CD14-positive monocyte (primary cell): ENCODE results near the gene SLC12A9. TPM values are rescaled to one million over a fixed set of nuclear protein-coding genes. Genes with fewer than 3 reads are reported as not detected.

ENCODE experiments used
- DNase-seq, 3 donors: peaks; one replicate each; pipeline ENCODE4 v3.0.0-alpha.2; 2011 to 2022
- H2AFZ ChIP-seq: 2 replicates; pipeline ENCODE4 v1.6.0; 2012; ENCODE audit warnings: mild to moderate bottlenecking, low read depth, low read length, inconsistent platforms; ENCODE audit not compliant: insufficient read depth, poor library complexity, severe bottlenecking
- H3K27ac ChIP-seq, 2 donors: 1 replicate in 1 of 2; 2 replicates in 1 of 2; pipeline ENCODE4 v1.5.1; 2012 to 2013; ENCODE audit warnings: low read length in 2 of 2, control low read depth in 1 of 2, inconsistent platforms in 1 of 2, low read depth in 1 of 2, mild to moderate bottlenecking in 1 of 2
- H3K27me3 ChIP-seq, 2 donors: one replicate each; pipeline versions ENCODE4 v1.6.0 to v1.6.1; 2011 to 2013; ENCODE audit warnings: low read length in 2 of 2; ENCODE audit not compliant: control insufficient read depth in 2 of 2, insufficient read depth in 2 of 2
- H3K36me3 ChIP-seq, 2 donors: replicated peaks in 1 of 2; 1 replicate in 1 of 2; 2 replicates in 1 of 2; pipeline versions ENCODE4 v1.5.1 to v1.6.1; 2012 to 2013; ENCODE audit warnings: low read length in 2 of 2, control low read depth in 1 of 2, inconsistent platforms in 1 of 2, mild to moderate bottlenecking in 1 of 2; ENCODE audit not compliant: insufficient read depth in 2 of 2, control insufficient read depth in 1 of 2
- H3K4me1 ChIP-seq, 2 donors: 1 replicate in 1 of 2; 2 replicates in 1 of 2; pipeline versions ENCODE4 v1.5.1 to v1.6.1; 2012 to 2013; ENCODE audit warnings: low read length in 2 of 2, control low read depth in 1 of 2, inconsistent platforms in 1 of 2, mild to moderate bottlenecking in 1 of 2, moderate library complexity in 1 of 2; ENCODE audit not compliant: insufficient read depth in 2 of 2, control insufficient read depth in 1 of 2
- H3K4me2 ChIP-seq: replicated peaks from 2 replicates; pipeline ENCODE3; 2012; ENCODE audit warnings: low read length, moderate library complexity, mild to moderate bottlenecking; ENCODE audit not compliant: poor library complexity, severe bottlenecking; ENCODE audit errors: extremely low read depth
- H3K4me3 ChIP-seq, 3 experiments: fragments of 200-600 bp in 1 of 3; sonication (generic) in 1 of 3; replicated peaks in 1 of 3; 1 replicate in 2 of 3; 2 replicates in 1 of 3; pipeline ENCODE4 v1.5.1; 2011 to 2013; ENCODE audit warnings: low read length in 3 of 3, mild to moderate bottlenecking in 3 of 3, control low read depth in 2 of 3, low read depth in 2 of 3, inconsistent platforms in 1 of 3, moderate library complexity in 1 of 3
- H3K79me2 ChIP-seq: 2 replicates; pipeline ENCODE4 v1.6.0; 2012; ENCODE audit warnings: mild to moderate bottlenecking, control low read depth, inconsistent platforms, low read length, moderate library complexity; ENCODE audit not compliant: insufficient read depth
- H3K9ac ChIP-seq: 2 replicates; pipeline ENCODE4 v1.6.0; 2017; ENCODE audit warnings: low read length, mild to moderate bottlenecking; ENCODE audit not compliant: insufficient read depth, poor library complexity, severe bottlenecking
- H3K9me3 ChIP-seq, 2 donors: replicated peaks in 1 of 2; 1 replicate in 1 of 2; 2 replicates in 1 of 2; pipeline versions ENCODE4 v1.5.1 to v1.6.1; 2012 to 2013; ENCODE audit warnings: low read length in 2 of 2, control low read depth in 1 of 2; ENCODE audit not compliant: control insufficient read depth in 1 of 2, insufficient read depth in 1 of 2
- H4K20me1 ChIP-seq: 2 replicates; pipeline ENCODE4 v1.6.0; 2012; ENCODE audit warnings: mild to moderate bottlenecking, low read length, control low read depth, moderate library complexity; ENCODE audit not compliant: insufficient read depth
- H3K27ac Mint-ChIP-seq, 7 donors: one replicate each; pipeline ENCODE4 v1.8.0; 2020; ENCODE audit warnings: mild to moderate bottlenecking in 7 of 7, mixed read lengths in 7 of 7, moderate library complexity in 6 of 7, inconsistent platforms in 2 of 7
- H3K27me3 Mint-ChIP-seq, 3 donors: one replicate each; pipeline ENCODE4 v1.8.0; 2021 to 2022; ENCODE audit warnings: low read depth in 3 of 3, mild to moderate bottlenecking in 3 of 3, mixed read lengths in 3 of 3, moderate library complexity in 3 of 3, inconsistent platforms in 1 of 3
- H3K36me3 Mint-ChIP-seq, 2 donors: one replicate each; pipeline ENCODE4 v1.8.0; 2020; ENCODE audit warnings: mixed read lengths in 2 of 2, inconsistent platforms in 1 of 2, mild to moderate bottlenecking in 1 of 2
- H3K4me1 Mint-ChIP-seq: one replicate; pipeline ENCODE4 v1.8.0; 2020; ENCODE audit warnings: mild to moderate bottlenecking, mixed read lengths
- H3K4me3 Mint-ChIP-seq, 2 donors: one replicate each; pipeline ENCODE4 v1.8.0; 2020; ENCODE audit warnings: mild to moderate bottlenecking in 2 of 2, mixed read lengths in 2 of 2, moderate library complexity in 1 of 2
- H3K9me3 Mint-ChIP-seq, 7 donors: one replicate each; pipeline ENCODE4 v1.8.0; 2020 to 2022; ENCODE audit warnings: mixed read lengths in 7 of 7, mild to moderate bottlenecking in 6 of 7, moderate library complexity in 6 of 7, inconsistent platforms in 2 of 7
- WGBS: methylation state at CpG from one replicate; pipeline ENCODE4 v1.1.5; 2013; ENCODE audit warnings: missing lambda C conversion rate; ENCODE audit not compliant: insufficient coverage; 5-methylcytosine and 5-hydroxymethylcytosine counted together
- intact Hi-C, 2 donors: fragments of 100-400 bp; cut with micrococcal nuclease; formaldehyde crosslinking; loops; one replicate each; pipeline versions ENCODE4 v1.15.0 to v1.15.1; 2023
- polyA minus RNA-seq: library from RNA; depleted of rRNA, polyadenylated mRNA; stranded (reverse); fragments of >200 nt; gene quantifications from 2 replicates; pipeline ENCODE4 v1.2.3, GENCODE V29; 2012
- polyA plus RNA-seq, 3 donors: library from polyadenylated mRNA; depleted of rRNA in 1 of 3; unstranded in 2 of 3; stranded (reverse) in 1 of 3; fragments of 300-500 nt in 2 of 3; fragments of >200 nt in 1 of 3; fragmentation: Illumina TruSeq in 2 of 3; gene quantifications; 1 replicate in 2 of 3; 2 replicates in 1 of 3; pipeline ENCODE4 v1.2.3, GENCODE V29; 2012 to 2021
- total RNA-seq, 12 experiments: library from RNA in 1 of 12; stranded (reverse) in 1 of 12; fragments of 120-200 nt in 1 of 12; gene quantifications; one replicate each; pipeline ENCODE4 v1.2.4 and lab custom pipeline; 2013 to 2026; ENCODE audit warnings: mixed read lengths in 6 of 12, inconsistent platforms in 1 of 12
- TF ChIP-seq, protein P1 (sequence below): fragments of 200-600 bp; IDR thresholded peaks from one replicate; pipeline ENCODE4 v1.8.0; 2022; ENCODE audit warnings: antibody characterized with exemption, mild to moderate bottlenecking

The SLC12A9 gene, protein sequence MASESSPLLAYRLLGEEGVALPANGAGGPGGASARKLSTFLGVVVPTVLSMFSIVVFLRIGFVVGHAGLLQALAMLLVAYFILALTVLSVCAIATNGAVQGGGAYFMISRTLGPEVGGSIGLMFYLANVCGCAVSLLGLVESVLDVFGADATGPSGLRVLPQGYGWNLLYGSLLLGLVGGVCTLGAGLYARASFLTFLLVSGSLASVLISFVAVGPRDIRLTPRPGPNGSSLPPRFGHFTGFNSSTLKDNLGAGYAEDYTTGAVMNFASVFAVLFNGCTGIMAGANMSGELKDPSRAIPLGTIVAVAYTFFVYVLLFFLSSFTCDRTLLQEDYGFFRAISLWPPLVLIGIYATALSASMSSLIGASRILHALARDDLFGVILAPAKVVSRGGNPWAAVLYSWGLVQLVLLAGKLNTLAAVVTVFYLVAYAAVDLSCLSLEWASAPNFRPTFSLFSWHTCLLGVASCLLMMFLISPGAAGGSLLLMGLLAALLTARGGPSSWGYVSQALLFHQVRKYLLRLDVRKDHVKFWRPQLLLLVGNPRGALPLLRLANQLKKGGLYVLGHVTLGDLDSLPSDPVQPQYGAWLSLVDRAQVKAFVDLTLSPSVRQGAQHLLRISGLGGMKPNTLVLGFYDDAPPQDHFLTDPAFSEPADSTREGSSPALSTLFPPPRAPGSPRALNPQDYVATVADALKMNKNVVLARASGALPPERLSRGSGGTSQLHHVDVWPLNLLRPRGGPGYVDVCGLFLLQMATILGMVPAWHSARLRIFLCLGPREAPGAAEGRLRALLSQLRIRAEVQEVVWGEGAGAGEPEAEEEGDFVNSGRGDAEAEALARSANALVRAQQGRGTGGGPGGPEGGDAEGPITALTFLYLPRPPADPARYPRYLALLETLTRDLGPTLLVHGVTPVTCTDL
- total RNA-seq (2013) = 52.5 TPM
- polyA plus RNA-seq (100 to 1,000 TPM in 1 of 3 donors, 10 to 100 TPM in 2; 18.8 to 119 (median 19.3) TPM), polyA minus RNA-seq (39.8 and 52.8 TPM in 2 replicates), total RNA-seq (lab: John Stamatoyannopoulos, UW) (9.1 to 80.5 (median 65.7) reads per million in 11 experiments)

GRCh38 chr7:100852048-100852872 is at the start of gene SLC12A9:
Gene SLC12A9 (plus strand): TSS chr7:100852713. CDS start chr7:100854198, 1,485 bp downstream.
- peak within 1 kb of the TSS; percentile 70 for H3K9ac ChIP-seq
- H3K36me3 Mint-ChIP-seq = peaks cover 21 to 35% of the 10 kb centered on the region in 2 donors
- peak; percentile 58 to 79 (median 64) for DNase-seq
- peak within 1 kb of the TSS; percentile 85 to 94 (median 92) for H3K27ac Mint-ChIP-seq
- no peaks in the 10 kb centered on the region for H3K9me3 Mint-ChIP-seq
- H3K27me3 Mint-ChIP-seq = peaks cover 0 to 3% (median 0%) of the 10 kb centered on the region in 3 donors
- H3K4me1 ChIP-seq = peaks cover 25 to 41% of the 10 kb centered on the region in 2 donors
- H3K4me3 Mint-ChIP-seq = peak within 1 kb of the TSS; percentile 94 to 96
- peaks cover 38% of the 10 kb centered on the region for H3K4me1 Mint-ChIP-seq
- under 1% methylated on average over 57 of the region's 71 CpGs for WGBS
- H3K36me3 ChIP-seq = peaks cover 21 to 31% of the 10 kb centered on the region in 2 donors
- H2AFZ ChIP-seq = peak within 1 kb of the TSS; percentile 78
- peaks cover 0 to 2% of the 10 kb centered on the region in 2 donors for H3K27me3 ChIP-seq
- H3K4me3 ChIP-seq = peak within 1 kb of the TSS; percentile 53 to 99 (median 69)
- peaks cover 53% of the 10 kb centered on the region for H3K79me2 ChIP-seq
- no peaks in the 10 kb centered on the region for H3K9me3 ChIP-seq
- peak within 1 kb of the TSS; percentile 89 for H3K4me2 ChIP-seq
- intact Hi-C loops = loop anchor here (2.0 to 10.0 kb wide), 4 partner anchors 53 to 155 kb away; partner anchors contain the start of genes EPO (in 1 of the 2) and POP7 (in 1 of the 2)
- H4K20me1 ChIP-seq = peaks cover 51% of the 10 kb centered on the region
- TF ChIP-seq, protein P1, sequence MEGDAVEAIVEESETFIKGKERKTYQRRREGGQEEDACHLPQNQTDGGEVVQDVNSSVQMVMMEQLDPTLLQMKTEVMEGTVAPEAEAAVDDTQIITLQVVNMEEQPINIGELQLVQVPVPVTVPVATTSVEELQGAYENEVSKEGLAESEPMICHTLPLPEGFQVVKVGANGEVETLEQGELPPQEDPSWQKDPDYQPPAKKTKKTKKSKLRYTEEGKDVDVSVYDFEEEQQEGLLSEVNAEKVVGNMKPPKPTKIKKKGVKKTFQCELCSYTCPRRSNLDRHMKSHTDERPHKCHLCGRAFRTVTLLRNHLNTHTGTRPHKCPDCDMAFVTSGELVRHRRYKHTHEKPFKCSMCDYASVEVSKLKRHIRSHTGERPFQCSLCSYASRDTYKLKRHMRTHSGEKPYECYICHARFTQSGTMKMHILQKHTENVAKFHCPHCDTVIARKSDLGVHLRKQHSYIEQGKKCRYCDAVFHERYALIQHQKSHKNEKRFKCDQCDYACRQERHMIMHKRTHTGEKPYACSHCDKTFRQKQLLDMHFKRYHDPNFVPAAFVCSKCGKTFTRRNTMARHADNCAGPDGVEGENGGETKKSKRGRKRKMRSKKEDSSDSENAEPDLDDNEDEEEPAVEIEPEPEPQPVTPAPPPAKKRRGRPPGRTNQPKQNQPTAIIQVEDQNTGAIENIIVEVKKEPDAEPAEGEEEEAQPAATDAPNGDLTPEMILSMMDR = peak; percentile 96
- H3K27ac ChIP-seq = peak within 1 kb of the TSS; percentile 48 to 84
